ENCODE results near the gene DNPEP.

DNA sequence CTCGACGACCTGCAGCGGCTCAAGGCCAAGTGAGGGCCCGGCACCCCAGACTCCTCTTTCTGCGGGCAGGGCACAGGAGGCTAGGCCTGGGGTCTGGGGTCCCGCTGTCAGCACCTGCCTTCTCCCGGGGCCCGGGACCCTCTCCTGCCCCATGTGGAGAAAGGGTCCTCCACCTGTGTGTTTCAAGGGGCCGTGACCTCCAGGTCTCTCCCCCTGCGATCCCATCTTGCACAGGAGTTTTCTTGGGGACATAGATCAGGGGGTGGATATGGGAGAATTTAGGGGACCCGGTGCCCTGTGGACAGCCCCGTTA lies 31.3 kb upstream of the DNPEP start:
- TF ChIP-seq, protein P1, sequence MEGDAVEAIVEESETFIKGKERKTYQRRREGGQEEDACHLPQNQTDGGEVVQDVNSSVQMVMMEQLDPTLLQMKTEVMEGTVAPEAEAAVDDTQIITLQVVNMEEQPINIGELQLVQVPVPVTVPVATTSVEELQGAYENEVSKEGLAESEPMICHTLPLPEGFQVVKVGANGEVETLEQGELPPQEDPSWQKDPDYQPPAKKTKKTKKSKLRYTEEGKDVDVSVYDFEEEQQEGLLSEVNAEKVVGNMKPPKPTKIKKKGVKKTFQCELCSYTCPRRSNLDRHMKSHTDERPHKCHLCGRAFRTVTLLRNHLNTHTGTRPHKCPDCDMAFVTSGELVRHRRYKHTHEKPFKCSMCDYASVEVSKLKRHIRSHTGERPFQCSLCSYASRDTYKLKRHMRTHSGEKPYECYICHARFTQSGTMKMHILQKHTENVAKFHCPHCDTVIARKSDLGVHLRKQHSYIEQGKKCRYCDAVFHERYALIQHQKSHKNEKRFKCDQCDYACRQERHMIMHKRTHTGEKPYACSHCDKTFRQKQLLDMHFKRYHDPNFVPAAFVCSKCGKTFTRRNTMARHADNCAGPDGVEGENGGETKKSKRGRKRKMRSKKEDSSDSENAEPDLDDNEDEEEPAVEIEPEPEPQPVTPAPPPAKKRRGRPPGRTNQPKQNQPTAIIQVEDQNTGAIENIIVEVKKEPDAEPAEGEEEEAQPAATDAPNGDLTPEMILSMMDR (IDR thresholded peaks at IDR 0.05; ENCODE audit: insufficient read depth, low read length): no peak
- TF ChIP-seq POLR2AphosphoS5 (IDR thresholded peaks at IDR 0.05; ENCODE audit: low read depth) (no peak), GABPA (IDR thresholded peaks at IDR 0.05; ENCODE audit: low read depth) (no peak)
- TF ChIP-seq, protein P2, sequence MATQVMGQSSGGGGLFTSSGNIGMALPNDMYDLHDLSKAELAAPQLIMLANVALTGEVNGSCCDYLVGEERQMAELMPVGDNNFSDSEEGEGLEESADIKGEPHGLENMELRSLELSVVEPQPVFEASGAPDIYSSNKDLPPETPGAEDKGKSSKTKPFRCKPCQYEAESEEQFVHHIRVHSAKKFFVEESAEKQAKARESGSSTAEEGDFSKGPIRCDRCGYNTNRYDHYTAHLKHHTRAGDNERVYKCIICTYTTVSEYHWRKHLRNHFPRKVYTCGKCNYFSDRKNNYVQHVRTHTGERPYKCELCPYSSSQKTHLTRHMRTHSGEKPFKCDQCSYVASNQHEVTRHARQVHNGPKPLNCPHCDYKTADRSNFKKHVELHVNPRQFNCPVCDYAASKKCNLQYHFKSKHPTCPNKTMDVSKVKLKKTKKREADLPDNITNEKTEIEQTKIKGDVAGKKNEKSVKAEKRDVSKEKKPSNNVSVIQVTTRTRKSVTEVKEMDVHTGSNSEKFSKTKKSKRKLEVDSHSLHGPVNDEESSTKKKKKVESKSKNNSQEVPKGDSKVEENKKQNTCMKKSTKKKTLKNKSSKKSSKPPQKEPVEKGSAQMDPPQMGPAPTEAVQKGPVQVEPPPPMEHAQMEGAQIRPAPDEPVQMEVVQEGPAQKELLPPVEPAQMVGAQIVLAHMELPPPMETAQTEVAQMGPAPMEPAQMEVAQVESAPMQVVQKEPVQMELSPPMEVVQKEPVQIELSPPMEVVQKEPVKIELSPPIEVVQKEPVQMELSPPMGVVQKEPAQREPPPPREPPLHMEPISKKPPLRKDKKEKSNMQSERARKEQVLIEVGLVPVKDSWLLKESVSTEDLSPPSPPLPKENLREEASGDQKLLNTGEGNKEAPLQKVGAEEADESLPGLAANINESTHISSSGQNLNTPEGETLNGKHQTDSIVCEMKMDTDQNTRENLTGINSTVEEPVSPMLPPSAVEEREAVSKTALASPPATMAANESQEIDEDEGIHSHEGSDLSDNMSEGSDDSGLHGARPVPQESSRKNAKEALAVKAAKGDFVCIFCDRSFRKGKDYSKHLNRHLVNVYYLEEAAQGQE (IDR thresholded peaks at IDR 0.05; ENCODE audit: insufficient replicate concordance, low read depth): no peak

Data from HL-60 (cell line).